ENCODE results near the gene PRSS37. TPM values are rescaled to one million over a fixed set of nuclear protein-coding genes. Genes with fewer than 3 reads are reported as not detected.
"Not testable (repeated sequence)": the region's sequence is repeated elsewhere in the genome, so short reads cannot be mapped to it uniquely, and the experiment has no call there.

The PRSS37 gene
- total and polyA plus RNA-seq, 2 experiments from 2014 or later = 0.12 TPM; not detected in 1

- no peak for TF ChIP-seq CTCF (IDR thresholded peaks at IDR 0.05; ENCODE audit: low read depth, low read length)
- H3K4me3 ChIP-seq = no peak overlapping the region
- no peaks in the 10 kb centered on the region for H3K4me1 ChIP-seq (ENCODE audit: low read depth)
Observed at GRCh38 chr7:141840708-141841107, 577 bp downstream of the PRSS37 start.

GRCh38 chr7:141839256-141839655, 2.0 kb downstream of the PRSS37 start:
- Histone ChIP-seq H3K9me3 (ENCODE audit: low read depth) (no peaks in the 10 kb centered on the region), H3K4me1 (ENCODE audit: low read depth) (no peaks in the 10 kb centered on the region), H3K4me3 (no peak overlapping the region), H3K36me3 (no peaks in the 10 kb centered on the region), H3K27me3 (no peaks in the 10 kb centered on the region), H3K27ac (no peak overlapping the region)
- no peak for TF ChIP-seq CTCF (IDR thresholded peaks at IDR 0.05; ENCODE audit: low read depth, low read length)
- DNase-seq (ENCODE audit: low read depth in 1 of 2, low spot score in 1 of 2) = no peak

More at GRCh38 chr7:141840708-141841107, 577 bp downstream of the PRSS37 start:
- no peaks in the 10 kb centered on the region for H3K9me3 ChIP-seq (ENCODE audit: low read depth)
- no peak overlapping the region for H3K27ac ChIP-seq
- H3K27me3 ChIP-seq = no peaks in the 10 kb centered on the region
- no peaks in the 10 kb centered on the region for H3K36me3 ChIP-seq
- DNase-seq (ENCODE audit: low read depth in 1 of 2, low spot score in 1 of 2) = no peak

GRCh38 chr7:141838581-141838980, 2.7 kb downstream of the PRSS37 start:
- Histone ChIP-seq H3K27me3 (no peaks in the 10 kb centered on the region), H3K4me3 (no peak overlapping the region), H3K36me3 (no peaks in the 10 kb centered on the region), H3K9me3 (ENCODE audit: low read depth) (no peaks in the 10 kb centered on the region), H3K27ac (no peak overlapping the region), H3K4me1 (ENCODE audit: low read depth) (no peaks in the 10 kb centered on the region)
- TF ChIP-seq CTCF (IDR thresholded peaks at IDR 0.05; ENCODE audit: low read depth, low read length) = no peak
- no peak for DNase-seq (ENCODE audit: low read depth in 1 of 2, low spot score in 1 of 2)

- Histone ChIP-seq H3K27me3 (no peaks in the 10 kb centered on the region), H3K9me3 (ENCODE audit: low read depth) (no peaks in the 10 kb centered on the region), H3K36me3 (no peaks in the 10 kb centered on the region), H3K27ac (no peak overlapping the region), H3K4me3 (no peak overlapping the region), H3K4me1 (ENCODE audit: low read depth) (no peaks in the 10 kb centered on the region)
- no peak for DNase-seq (ENCODE audit: low read depth in 1 of 2, low spot score in 1 of 2)
- TF ChIP-seq CTCF (IDR thresholded peaks at IDR 0.05; ENCODE audit: low read depth, low read length) = no peak
Observed at GRCh38 chr7:141837683-141838082, 3.6 kb downstream of the PRSS37 start.

GRCh38 chr7:141822432-141822831, 18.9 kb downstream of the PRSS37 start:
- H3K27me3 ChIP-seq; H3K36me3 ChIP-seq; H3K9me3 ChIP-seq (ENCODE audit: low read depth); H3K4me3 ChIP-seq; H3K4me1 ChIP-seq (ENCODE audit: low read depth); H3K27ac ChIP-seq; DNase-seq (ENCODE audit: low read depth in 1 of 2, low spot score in 1 of 2): not testable (repeated sequence)

GRCh38 chr7:141820067-141820466, 21.2 kb downstream of the PRSS37 start:
- H3K27ac ChIP-seq = no peak overlapping the region
- H3K9me3 ChIP-seq (ENCODE audit: low read depth) = no peaks in the 10 kb centered on the region
- H3K36me3 ChIP-seq = no peaks in the 10 kb centered on the region
- no peak overlapping the region for H3K4me3 ChIP-seq
- no peaks in the 10 kb centered on the region for H3K27me3 ChIP-seq
- DNase-seq (ENCODE audit: low read depth in 1 of 2, low spot score in 1 of 2) = no peak
- no peaks in the 10 kb centered on the region for H3K4me1 ChIP-seq (ENCODE audit: low read depth)
- no peak for TF ChIP-seq CTCF (IDR thresholded peaks at IDR 0.05; ENCODE audit: low read depth, low read length)

Data from cardiac muscle cell (in vitro differentiated cells and primary cell).